ENCODE data around the gene HOXD9. TPM values are rescaled to one million over a fixed set of nuclear protein-coding genes. Genes with fewer than 3 reads are reported as not detected.

Gene HOXD9
- total RNA-seq, 2 donors from 2014 or later = 0.33 to 1.6 TPM

- H3K36me3 ChIP-seq (replicated peaks in 1 of 2; ENCODE audit: insufficient read depth in 1 of 2, low read depth in 2 of 2) = no peaks in the 10 kb centered on the region
- no peak for ATAC-seq
- DNase-seq = no peak
Measured at GRCh38 chr2:176145085-176145969, 22.8 kb downstream of the HOXD9 start.

GRCh38 chr2:176146101-176146500 lies 23.6 kb downstream of the HOXD9 start:
- DNase-seq (no peak), ATAC-seq (no peak)
- no peak overlapping the region for H3K27ac ChIP-seq
- H3K4me3 ChIP-seq = no peak overlapping the region
- H3K4me1 ChIP-seq = no peaks in the 10 kb centered on the region
- TF ChIP-seq POLR2A (IDR thresholded peaks at IDR 0.05) (no peak), CTCF (IDR thresholded peaks at IDR 0.05) (no peak)
- peaks cover 0 to 45% of the 10 kb centered on the region in 2 donors for H3K27me3 ChIP-seq
- WGBS, 2 donors = 17 to 19% methylated on average over 6 of the region's 6 CpGs
- H3K9me3 ChIP-seq = no peaks in the 10 kb centered on the region
- intact Hi-C loops (cut with DNase I) = loop anchor here (10.0 kb wide), 1 partner anchor 399 kb away; no protein-coding TSS in a partner anchor
- H3K36me3 ChIP-seq (replicated peaks in 1 of 2; ENCODE audit: insufficient read depth in 1 of 2, low read depth in 2 of 2) = no peaks in the 10 kb centered on the region

More at GRCh38 chr2:176145085-176145969, 22.8 kb downstream of the HOXD9 start:
- WGBS, 2 donors = 18 to 34% methylated on average over 4 of the region's 4 CpGs
- TF ChIP-seq CTCF (IDR thresholded peaks at IDR 0.05) = no peak
- no peak for TF ChIP-seq POLR2A (IDR thresholded peaks at IDR 0.05)
- Histone ChIP-seq H3K27ac (no peak overlapping the region), H3K27me3 (peaks cover 0 to 45% of the 10 kb centered on the region in 2 donors), H3K9me3 (no peaks in the 10 kb centered on the region), H3K4me1 (peaks cover 7% of the 10 kb centered on the region), H3K4me3 (no peak overlapping the region)
- intact Hi-C loops (cut with DNase I) = loop anchor here (10.0 kb wide), 1 partner anchor 399 kb away; no protein-coding TSS in a partner anchor

- ATAC-seq (no peak), DNase-seq (no peak)
- H3K27me3 ChIP-seq = peaks cover 0 to 50% of the 10 kb centered on the region in 2 donors
- peaks cover 2% of the 10 kb centered on the region for H3K4me1 ChIP-seq
- H3K27ac ChIP-seq = no peak overlapping the region
- no peaks in the 10 kb centered on the region for H3K9me3 ChIP-seq
- intact Hi-C loops (cut with DNase I) = loop anchor here (10.0 kb wide), 1 partner anchor 398 kb away; no protein-coding TSS in a partner anchor
- H3K4me3 ChIP-seq = no peak overlapping the region
- H3K36me3 ChIP-seq (replicated peaks in 1 of 2; ENCODE audit: insufficient read depth in 1 of 2, low read depth in 2 of 2) = no peaks in the 10 kb centered on the region
- TF ChIP-seq POLR2A (IDR thresholded peaks at IDR 0.05) (no peak), CTCF (IDR thresholded peaks at IDR 0.05) (no peak)
Measured at GRCh38 chr2:176146645-176147044, 24.1 kb downstream of the HOXD9 start.

GRCh38 chr2:176147210-176147799 lies 24.8 kb downstream of the HOXD9 start:
- ATAC-seq (no peak), DNase-seq (no peak)
- no peak overlapping the region for H3K4me3 ChIP-seq
- H3K9me3 ChIP-seq = no peaks in the 10 kb centered on the region
- WGBS, 2 donors = 12 to 22% methylated on average over 22 to 32 of the region's 32 CpGs
- intact Hi-C loops (cut with DNase I) = loop anchor here (10.0 kb wide), 1 partner anchor 397 kb away; no protein-coding TSS in a partner anchor
- H3K27me3 ChIP-seq = peaks cover 0 to 53% of the 10 kb centered on the region in 2 donors
- no peaks in the 10 kb centered on the region for H3K36me3 ChIP-seq (replicated peaks in 1 of 2; ENCODE audit: insufficient read depth in 1 of 2, low read depth in 2 of 2)
- H3K4me1 ChIP-seq = peaks cover 6% of the 10 kb centered on the region
- TF ChIP-seq CTCF (IDR thresholded peaks at IDR 0.05) (no peak), POLR2A (IDR thresholded peaks at IDR 0.05) (no peak)
- no peak overlapping the region for H3K27ac ChIP-seq

Data from body of pancreas (tissue), 4 donors.